ENCODE results near the gene NPAS3. TPM values are rescaled to one million over a fixed set of nuclear protein-coding genes. Genes with fewer than 3 reads are reported as not detected.

NPAS3 gene
- total RNA-seq, 1 donor from 2014 or later = 2.4 TPM

- no peaks in the 10 kb centered on the region for H3K27me3 Mint-ChIP-seq (ENCODE audit: unreplicated experiment)
- no peak overlapping the region for H3K27ac Mint-ChIP-seq (ENCODE audit: unreplicated experiment)
- no peak for DNase-seq
- peaks cover 7% of the 10 kb centered on the region for H3K9me3 Mint-ChIP-seq (ENCODE audit: unreplicated experiment)
- H3K4me1 Mint-ChIP-seq (ENCODE audit: low read depth, unreplicated experiment) = no peaks in the 10 kb centered on the region
- TF ChIP-seq CTCF (IDR thresholded peaks at IDR 0.05; ENCODE audit: partially characterized antibody, unreplicated experiment) = no peak
- H3K36me3 Mint-ChIP-seq (ENCODE audit: unreplicated experiment) = peaks cover 11% of the 10 kb centered on the region
- no peak overlapping the region for H3K4me3 Mint-ChIP-seq (ENCODE audit: unreplicated experiment)
Observed at GRCh38 chr14:32991691-32992090, 53.0 kb downstream of the NPAS3 start.

- no peak for TF ChIP-seq CTCF (IDR thresholded peaks at IDR 0.05; ENCODE audit: partially characterized antibody, unreplicated experiment)
- no peak overlapping the region for H3K4me3 Mint-ChIP-seq (ENCODE audit: unreplicated experiment)
- H3K36me3 Mint-ChIP-seq (ENCODE audit: unreplicated experiment) = peaks cover 24% of the 10 kb centered on the region
- no peaks in the 10 kb centered on the region for H3K27me3 Mint-ChIP-seq (ENCODE audit: unreplicated experiment)
- DNase-seq = no peak
- H3K4me1 Mint-ChIP-seq (ENCODE audit: low read depth, unreplicated experiment) = no peaks in the 10 kb centered on the region
- H3K27ac Mint-ChIP-seq (ENCODE audit: unreplicated experiment) = no peak overlapping the region
- H3K9me3 Mint-ChIP-seq (ENCODE audit: unreplicated experiment) = peaks cover 7% of the 10 kb centered on the region
Observed at GRCh38 chr14:32993921-32994320, 55.2 kb downstream of the NPAS3 start.

GRCh38 chr14:32996343-32996742 is 57.7 kb downstream of the NPAS3 start:
- no peak for TF ChIP-seq CTCF (IDR thresholded peaks at IDR 0.05; ENCODE audit: partially characterized antibody, unreplicated experiment)
- no peaks in the 10 kb centered on the region for H3K4me1 Mint-ChIP-seq (ENCODE audit: low read depth, unreplicated experiment)
- peaks cover 7% of the 10 kb centered on the region for H3K9me3 Mint-ChIP-seq (ENCODE audit: unreplicated experiment)

GRCh38 chr14:32998433-32998832 is 59.8 kb downstream of the NPAS3 start:
- Mint-ChIP-seq H3K27ac (ENCODE audit: unreplicated experiment) (no peak overlapping the region), H3K27me3 (ENCODE audit: unreplicated experiment) (no peaks in the 10 kb centered on the region), H3K36me3 (ENCODE audit: unreplicated experiment) (peaks cover 24% of the 10 kb centered on the region), H3K4me3 (ENCODE audit: unreplicated experiment) (no peak overlapping the region), H3K4me1 (ENCODE audit: low read depth, unreplicated experiment) (no peaks in the 10 kb centered on the region), H3K9me3 (ENCODE audit: unreplicated experiment) (peaks cover 5% of the 10 kb centered on the region)
- no peak for TF ChIP-seq CTCF (IDR thresholded peaks at IDR 0.05; ENCODE audit: partially characterized antibody, unreplicated experiment)
- no peak for DNase-seq

More at GRCh38 chr14:32996343-32996742, 57.7 kb downstream of the NPAS3 start:
- Mint-ChIP-seq H3K27ac (ENCODE audit: unreplicated experiment) (no peak overlapping the region), H3K4me3 (ENCODE audit: unreplicated experiment) (no peak overlapping the region), H3K27me3 (ENCODE audit: unreplicated experiment) (no peaks in the 10 kb centered on the region), H3K36me3 (ENCODE audit: unreplicated experiment) (peaks cover 24% of the 10 kb centered on the region)
- no peak for DNase-seq

DNA sequence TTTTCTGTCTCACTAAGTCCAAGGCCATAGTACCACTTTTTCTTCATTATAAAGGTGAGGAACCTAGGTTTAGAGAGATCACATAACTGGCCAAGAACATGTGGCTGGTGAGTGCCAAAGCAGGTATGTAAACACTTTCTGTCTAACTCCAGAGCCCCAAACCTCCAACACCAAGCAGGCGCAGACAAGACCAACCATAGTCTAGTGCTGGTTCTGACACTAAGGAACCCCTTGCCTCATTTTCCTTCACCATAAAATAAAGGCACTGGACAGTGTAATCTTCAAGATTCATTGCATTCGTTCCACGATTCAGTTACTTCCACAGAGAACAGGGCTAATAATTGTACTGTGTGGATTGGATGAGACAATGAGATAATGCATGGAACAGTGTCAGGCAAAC is 71.0 kb downstream of the NPAS3 start:
- no peak overlapping the region for H3K4me3 Mint-ChIP-seq (ENCODE audit: unreplicated experiment)
- H3K9me3 Mint-ChIP-seq (ENCODE audit: unreplicated experiment) = no peaks in the 10 kb centered on the region
- no peak for DNase-seq
- H3K27ac Mint-ChIP-seq (ENCODE audit: unreplicated experiment) = no peak overlapping the region
- no peaks in the 10 kb centered on the region for H3K27me3 Mint-ChIP-seq (ENCODE audit: unreplicated experiment)
- H3K36me3 Mint-ChIP-seq (ENCODE audit: unreplicated experiment) = no peaks in the 10 kb centered on the region
- no peak for TF ChIP-seq CTCF (IDR thresholded peaks at IDR 0.05; ENCODE audit: partially characterized antibody, unreplicated experiment)
- H3K4me1 Mint-ChIP-seq (ENCODE audit: low read depth, unreplicated experiment) = peaks cover 6% of the 10 kb centered on the region

All from glutamatergic neuron (in vitro differentiated cells).